ENCODE results near the gene COL25A1.

The COL25A1 gene

DNA sequence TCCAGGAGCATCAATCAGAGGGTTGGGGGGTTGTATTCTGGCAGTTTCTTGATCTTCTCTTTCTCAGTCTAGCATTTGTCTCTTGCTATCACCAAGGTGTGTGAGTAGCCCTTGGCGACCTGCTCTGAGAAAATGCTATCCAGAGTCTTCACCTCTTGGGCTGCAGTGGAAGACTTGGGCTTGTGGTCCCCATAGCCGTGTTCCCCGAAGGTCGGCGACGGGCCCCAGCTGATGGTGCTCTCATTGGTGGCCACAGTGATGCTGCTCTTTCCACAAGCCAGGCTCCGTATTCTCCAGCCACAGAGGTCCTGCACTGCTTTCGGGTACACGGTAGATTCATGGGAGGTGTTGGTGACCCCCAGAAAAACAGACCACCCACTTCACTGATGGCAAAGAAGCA, 513.7 kb downstream of the COL25A1 start:
- DNase-seq: no peak

DNA sequence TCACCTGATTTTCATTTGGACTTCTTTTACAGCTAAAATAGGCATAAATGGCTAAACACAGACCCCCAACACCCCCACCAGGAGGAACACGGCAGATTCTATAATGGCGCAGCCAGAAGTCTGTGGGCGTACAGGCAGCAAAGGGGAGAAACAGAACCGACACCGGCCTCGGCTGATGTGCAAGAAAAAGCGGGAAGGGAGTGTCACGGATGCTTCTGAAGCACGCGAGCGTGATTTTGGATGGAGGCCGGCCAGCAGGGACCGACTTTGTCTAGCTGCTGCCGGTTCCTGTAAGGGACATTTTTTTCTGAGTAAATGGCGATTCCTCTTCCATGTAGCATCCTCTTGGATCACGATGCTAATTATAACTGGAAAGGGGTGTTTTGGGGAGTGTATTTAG, 514.7 kb downstream of the COL25A1 start:
- no peak for DNase-seq

DNA sequence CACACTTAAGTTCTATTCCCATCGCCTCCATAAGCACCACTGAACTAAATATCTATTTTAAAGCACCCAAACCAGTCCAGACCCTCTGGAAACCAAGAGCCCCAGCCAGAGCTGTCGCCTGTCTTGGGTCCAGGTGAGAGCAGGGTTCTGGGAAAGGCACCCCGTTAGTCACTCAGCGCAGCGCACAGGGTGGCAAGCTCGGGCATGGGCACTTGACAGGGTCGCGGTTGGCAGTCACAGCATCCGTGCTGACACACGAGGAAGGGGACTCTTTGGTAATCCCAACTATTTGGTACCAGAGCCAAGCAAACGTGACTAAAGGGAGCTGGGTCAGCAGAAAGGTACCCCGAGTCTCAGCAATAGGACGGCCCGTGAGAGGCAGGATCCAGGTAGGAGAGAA, 515.4 kb downstream of the COL25A1 start:
- DNase-seq: no peak

DNA sequence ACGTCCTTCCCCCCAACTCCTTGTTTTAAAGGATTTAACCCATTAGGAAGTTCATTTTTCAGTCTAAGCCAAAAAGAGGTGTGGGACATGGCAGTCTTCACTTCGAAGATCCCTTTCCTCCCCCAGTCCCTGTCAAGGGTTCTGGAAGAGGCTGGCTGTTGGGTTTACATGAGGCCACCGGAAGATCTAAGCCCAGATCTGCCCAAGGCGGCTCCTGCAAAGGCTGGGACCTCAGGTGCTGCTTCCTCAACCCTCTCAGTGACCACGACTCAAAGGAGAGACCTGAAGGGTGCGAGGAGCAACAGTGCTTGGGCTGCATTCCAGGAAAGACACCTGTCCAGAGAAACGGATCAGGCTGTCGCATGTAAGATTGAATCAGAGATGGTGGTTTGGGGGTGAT, 516.1 kb downstream of the COL25A1 start:
- DNase-seq: no peak

DNA sequence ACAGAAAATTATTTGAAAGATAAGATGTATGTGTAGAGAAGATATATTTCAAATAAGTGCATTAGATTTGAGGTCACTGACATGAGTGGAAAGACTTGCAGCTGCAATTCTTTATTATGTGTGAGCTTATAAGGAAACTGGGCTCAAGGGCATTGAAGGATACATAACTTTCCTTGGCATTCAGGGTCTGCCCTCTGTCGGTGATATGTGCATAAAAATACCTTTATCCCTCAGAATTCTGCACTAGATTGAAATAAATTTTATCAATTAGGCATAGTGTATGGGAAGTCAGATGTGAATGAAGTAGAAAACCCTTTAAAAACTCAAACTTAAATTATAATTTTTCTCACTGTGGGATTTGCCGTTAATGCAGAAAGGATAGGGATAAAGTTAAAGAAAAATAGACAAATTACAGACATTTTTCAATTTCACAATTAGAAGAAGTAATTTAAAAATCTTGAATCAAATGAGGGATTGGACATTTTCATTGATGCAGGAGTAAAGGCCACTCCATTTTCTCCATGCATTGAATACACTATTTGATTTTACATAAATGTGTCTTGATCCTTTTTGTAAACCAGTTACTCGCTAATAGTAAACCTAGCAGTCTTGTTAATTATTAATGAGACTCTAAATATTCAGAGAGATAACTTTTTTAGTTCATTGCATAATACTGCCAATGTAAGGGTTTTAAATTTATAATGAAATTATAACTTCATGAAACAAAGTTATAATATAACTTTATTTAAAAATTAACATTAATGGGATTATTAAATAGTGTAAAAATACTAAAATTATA, 518.6 kb downstream of the COL25A1 start:
- DNase-seq: no peak

DNA sequence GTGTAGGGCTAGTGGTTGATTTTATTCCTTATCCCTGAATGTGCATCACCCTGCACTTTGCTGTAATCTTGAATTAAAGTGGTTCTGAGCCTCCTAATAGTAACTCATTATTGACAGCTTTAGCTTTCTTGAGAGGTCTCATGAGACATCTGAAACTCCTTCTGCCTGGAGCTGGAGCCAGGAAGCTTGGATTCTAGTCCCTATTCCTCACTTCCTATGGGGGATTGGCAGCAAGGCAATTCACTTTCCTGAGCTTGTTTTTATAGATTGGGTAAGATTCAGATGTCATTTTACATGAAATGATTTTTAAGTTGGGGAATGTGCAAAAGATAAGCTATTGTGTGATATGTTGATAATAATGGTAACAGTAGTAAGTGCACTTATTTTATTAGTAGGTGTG, 522.5 kb downstream of the COL25A1 start:
- no peak for DNase-seq

DNA sequence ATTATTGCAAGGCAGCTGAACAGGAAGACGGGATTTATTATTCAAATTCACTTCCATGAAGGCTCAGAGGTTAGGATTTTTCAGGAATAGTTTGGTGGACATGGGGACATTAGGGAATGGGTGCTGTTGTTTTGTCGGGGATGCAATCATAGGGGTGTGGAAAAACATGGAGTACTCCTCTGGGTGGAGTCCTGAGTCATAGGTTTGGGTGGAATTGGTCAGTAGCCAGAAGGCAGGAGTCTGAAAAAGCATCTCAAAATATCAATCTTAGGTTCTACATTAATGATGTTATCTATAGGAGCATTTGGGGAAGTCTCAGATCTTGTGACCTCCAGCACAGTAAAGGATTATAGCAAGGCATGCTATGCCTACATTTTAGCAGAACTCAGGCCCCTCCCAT, 525.1 kb downstream of the COL25A1 start:
- DNase-seq: no peak

DNA sequence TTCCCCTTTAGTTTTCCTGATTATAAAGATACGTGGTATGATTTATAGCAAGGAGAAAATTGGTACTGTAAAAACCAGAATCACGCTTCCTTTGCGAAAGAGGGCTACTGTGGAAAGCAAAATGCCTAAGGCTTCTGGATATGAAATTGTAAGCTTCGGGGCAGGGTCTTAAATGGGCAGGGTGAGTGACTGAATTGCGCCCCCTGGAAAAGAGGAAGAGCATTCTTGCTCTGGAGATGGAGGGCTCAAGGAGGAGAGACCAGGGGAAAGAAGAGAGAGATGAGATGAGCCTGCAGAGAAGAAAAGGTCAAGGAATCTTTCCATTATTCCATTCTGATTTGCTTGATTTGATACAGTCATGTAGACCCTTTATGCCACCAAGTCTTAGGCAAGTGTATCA, 526.5 kb downstream of the COL25A1 start:
- no peak for DNase-seq

DNA sequence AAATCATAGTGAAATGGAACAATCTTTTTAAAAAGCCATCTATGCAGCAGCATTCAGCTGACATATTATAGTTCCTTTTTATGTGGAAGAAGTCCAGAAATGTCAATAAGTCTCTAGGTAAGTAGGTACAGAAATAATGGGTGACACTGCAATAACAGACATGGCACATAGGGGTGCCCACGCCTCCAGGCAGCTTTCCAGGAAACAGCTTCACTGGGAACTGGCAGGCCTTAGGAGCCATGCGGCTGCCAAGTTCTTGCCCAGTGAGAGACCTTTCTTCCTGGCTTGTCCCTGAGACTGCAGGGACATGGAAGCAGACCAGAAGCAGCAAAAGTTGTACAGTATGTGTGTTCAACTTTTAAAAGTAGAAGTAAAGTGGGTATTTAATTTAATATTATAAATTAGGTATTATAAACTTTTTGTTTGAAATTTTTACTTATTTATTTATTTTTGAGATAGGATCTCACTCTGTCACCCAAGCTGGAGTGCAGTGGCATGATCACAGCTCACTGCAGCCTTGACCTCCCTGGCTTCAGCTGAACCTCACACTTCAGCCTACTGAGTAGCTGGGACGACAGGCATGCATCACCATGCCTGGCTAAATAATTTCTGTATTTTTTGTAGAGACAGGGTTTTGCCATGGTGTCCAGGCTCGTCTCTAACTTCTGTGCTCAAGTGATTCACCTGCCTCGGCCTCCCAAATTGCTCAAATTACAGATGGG, 527.5 kb downstream of the COL25A1 start:
- no peak for DNase-seq

DNA sequence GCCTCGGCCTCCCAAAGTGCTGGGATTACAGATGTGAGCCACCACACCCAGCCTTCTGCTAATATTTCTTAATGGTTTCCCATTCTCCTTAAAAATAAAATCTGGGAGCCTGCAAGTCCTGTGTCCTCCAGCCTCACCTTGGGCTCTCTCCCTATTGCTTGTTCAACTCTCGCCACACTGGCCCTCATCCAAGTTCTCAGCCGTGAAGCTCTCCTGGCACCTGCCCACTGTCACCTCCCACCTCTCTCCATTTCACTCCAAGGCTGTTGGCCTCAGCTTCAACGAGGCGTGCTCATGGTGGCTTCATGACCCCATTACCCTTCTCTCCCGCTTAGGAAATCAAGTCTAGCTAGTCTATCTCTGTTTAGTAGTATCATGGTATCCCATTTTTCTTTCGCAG, 530.1 kb downstream of the COL25A1 start:
- no peak for DNase-seq

DNA sequence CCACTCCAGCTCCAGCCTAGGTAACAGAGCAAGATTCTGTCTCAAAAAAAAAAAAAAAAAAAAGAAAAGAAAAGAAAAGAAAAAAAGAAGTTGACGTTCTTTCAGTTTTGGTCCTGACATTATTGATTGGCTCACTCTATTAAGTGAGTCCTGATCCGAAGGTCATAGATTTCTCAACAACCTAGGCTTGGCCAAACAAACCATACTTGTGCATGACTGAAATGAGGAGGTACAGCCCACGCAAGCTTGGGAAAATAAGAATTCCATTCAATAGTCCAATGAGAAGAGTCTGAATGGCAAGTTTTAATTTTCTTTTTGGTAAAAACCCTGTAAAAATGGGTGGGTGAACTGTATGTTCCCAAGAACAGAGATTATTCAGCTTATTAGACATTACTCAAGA, 536.4 kb downstream of the COL25A1 start:
- DNase-seq: no peak

DNA sequence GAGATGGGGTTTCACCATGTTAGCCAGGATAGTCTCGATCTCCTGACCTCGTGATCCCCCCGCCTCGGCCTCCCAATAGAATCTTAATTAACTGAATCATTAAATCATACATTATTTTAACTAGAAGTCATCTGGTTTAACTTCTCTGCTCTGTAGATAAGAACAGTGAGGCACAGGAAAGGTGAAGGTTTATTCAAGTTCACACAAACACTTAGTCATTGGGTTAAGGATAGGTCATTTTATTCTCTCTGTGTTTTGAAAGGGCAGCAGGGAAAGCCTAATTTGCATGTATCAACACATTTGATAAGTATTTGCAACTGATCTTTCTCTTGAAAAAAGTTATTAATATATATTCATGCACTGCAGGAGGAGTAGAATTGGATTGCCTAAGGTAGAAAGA, 538.5 kb downstream of the COL25A1 start:
- no peak for DNase-seq

DNA sequence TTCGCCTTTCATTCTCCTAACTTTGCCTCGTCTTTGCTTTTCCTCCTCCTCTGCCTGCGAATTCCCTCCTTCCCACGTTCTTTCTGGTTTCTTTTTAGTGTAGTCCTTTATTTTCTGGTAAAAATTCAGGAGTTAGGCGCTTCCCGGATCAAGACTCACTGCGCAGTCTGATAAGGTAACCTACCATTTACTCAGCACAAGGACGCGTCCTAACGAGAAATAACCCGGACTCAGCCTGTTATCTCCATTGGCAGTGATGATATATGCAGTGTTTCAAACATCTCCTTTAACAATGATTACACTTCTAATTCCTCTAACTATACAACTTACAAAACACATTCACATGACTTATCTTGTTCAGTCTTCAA, 539.2 kb downstream of the COL25A1 start:
- DNase-seq: no peak

DNA sequence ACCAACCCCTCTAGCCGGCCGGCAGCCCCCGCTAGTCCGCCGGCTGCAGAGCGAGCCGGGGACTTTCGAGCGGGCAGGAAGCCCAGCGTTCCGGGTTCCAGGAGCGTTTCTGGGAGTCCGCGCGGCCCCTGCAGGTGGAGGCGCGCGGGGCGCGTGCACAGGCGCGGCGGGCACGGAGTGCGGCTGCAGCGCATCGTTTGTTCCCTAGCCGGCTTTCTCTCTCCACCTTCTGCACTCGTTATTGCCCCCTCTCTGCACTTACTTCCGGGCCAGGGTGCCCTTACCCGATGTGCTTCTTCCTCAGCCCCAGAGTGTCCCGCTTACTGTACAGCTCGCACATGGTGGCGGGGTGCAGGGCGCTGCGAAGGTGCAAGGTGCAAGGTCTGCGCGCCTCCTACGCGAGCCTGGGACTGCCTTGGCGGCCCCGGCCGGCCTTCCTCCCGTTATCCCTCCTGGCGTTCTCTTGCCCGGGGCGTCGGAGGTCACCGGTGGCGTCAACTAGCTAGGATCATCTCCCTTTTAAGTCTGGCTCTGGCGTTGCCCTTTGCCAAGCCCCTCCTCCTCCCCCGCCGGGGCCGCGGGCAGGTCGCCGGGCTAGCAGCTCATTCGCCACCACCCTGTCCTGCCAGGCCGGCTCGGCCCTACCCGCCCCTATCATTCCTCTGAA, 539.8 kb downstream of the COL25A1 start, which contains the start of gene ETNPPL:
Gene ETNPPL, minus strand, starts transcription at position 495 of the 667 bp plus-strand sequence. Its CDS starts 155 bp downstream, at position 340.
- DNase-seq: peak; percentile 24

All from NCI-H748 treated with DMSO at 0.1 percent for 48 hours (cell line).